Mucosa of rectum (tissue), 2 donors: ENCODE data around the gene ARSB.

Experiments used
- H3K27ac ChIP-seq, 2 donors: one replicate each; pipeline ENCODE4 v1.7.0; 2013; ENCODE audit warnings: inconsistent platforms in 2 of 2, low read depth in 2 of 2, low read length in 2 of 2
- H3K27me3 ChIP-seq, 2 donors: one replicate each; pipeline ENCODE4 v1.7.0; 2013; ENCODE audit warnings: low read length in 2 of 2; ENCODE audit not compliant: control insufficient read depth in 2 of 2, insufficient read depth in 2 of 2
- H3K36me3 ChIP-seq, 2 donors: one replicate each; pipeline ENCODE4 v1.7.0; 2013; ENCODE audit warnings: low read length in 2 of 2; ENCODE audit not compliant: control insufficient read depth in 2 of 2, insufficient read depth in 2 of 2
- H3K4me1 ChIP-seq, 2 donors: one replicate each; pipeline ENCODE4 v1.7.0; 2013; ENCODE audit warnings: low read length in 2 of 2, mild to moderate bottlenecking in 1 of 2; ENCODE audit not compliant: control insufficient read depth in 2 of 2, insufficient read depth in 2 of 2
- H3K4me3 ChIP-seq, 2 donors: one replicate each; pipeline ENCODE4 v1.7.0; 2013; ENCODE audit warnings: low read length in 2 of 2
- H3K9ac ChIP-seq, 2 donors: one replicate each; pipeline ENCODE4 v1.7.0; 2013; ENCODE audit warnings: low read length in 2 of 2, low read depth in 1 of 2, mild to moderate bottlenecking in 1 of 2
- H3K9me3 ChIP-seq, 2 donors: one replicate each; pipeline ENCODE4 v1.7.0; 2013; ENCODE audit warnings: low read length in 2 of 2; ENCODE audit not compliant: control insufficient read depth in 2 of 2
- donor health status: healthy.
- donor health status: Normal muscosa, but diverticular disease.

The ARSB gene

GRCh38 chr5:78907255-78907891 lies 77.7 kb downstream of the ARSB start:
- Histone ChIP-seq H3K4me1 (peaks cover 0 to 13% of the 10 kb centered on the region in 2 donors), H3K9me3 (no peaks in the 10 kb centered on the region), H3K36me3 (no peaks in the 10 kb centered on the region), H3K4me3 (peak overlapping the region in 1 of 2 donors; percentile 51), H3K27ac (peak overlapping the region; percentile 9 to 40), H3K27me3 (no peaks in the 10 kb centered on the region), H3K9ac (no peak overlapping the region)

DNA sequence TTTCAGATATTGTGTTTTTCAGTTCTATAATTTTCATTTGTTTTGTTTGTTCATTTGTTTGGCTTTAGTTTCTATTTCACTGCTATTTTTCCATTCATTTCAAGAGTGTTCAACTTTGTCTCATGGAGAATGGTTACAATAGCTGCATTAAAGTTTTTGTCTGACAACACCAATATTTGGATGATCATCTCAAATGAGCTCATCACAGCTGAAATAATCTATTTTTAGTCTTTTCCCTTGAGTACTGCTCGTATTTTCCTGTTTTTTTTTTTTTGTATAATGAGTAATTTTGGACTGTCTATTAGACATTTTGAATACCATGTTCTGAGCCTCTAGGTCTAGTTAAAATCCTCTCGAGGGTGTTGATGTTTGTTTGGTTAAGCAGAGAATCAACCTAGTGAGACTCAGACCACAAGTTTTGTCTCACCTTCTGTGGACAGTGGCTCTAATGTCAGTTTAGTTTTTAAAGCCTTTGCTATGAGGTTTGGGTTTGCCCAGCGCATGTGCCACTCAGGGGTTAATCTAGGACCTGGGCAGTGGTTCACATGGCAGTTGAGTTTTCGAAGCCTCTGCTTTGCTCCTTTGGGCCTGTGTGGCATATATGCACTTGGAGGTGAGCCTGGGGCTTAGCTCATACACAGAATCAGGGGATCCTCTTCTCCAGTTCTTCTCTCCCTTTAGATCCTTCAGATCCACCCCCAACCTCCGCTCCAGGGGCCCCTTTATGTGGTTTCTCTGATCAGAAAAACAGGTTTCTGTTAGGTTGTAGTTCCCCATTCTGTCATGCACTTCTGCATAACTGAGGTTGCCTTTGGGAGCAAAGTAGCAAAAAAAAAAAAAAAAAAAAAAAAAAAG lies 79.8 kb downstream of the ARSB start:
- H3K4me1 ChIP-seq: peaks cover 0 to 13% of the 10 kb centered on the region in 2 donors
- no peaks in the 10 kb centered on the region for H3K9me3 ChIP-seq
- H3K27me3 ChIP-seq: no peaks in the 10 kb centered on the region
- H3K27ac ChIP-seq: no peak overlapping the region
- no peak overlapping the region for H3K9ac ChIP-seq
- H3K4me3 ChIP-seq: no peak overlapping the region
- H3K36me3 ChIP-seq: no peaks in the 10 kb centered on the region

- H3K36me3 ChIP-seq: no peaks in the 10 kb centered on the region
- H3K4me3 ChIP-seq: no peak overlapping the region
- no peak overlapping the region for H3K27ac ChIP-seq
- peaks cover 0 to 10% of the 10 kb centered on the region in 2 donors for H3K4me1 ChIP-seq
- H3K27me3 ChIP-seq: no peaks in the 10 kb centered on the region
- H3K9ac ChIP-seq: no peak overlapping the region
- no peaks in the 10 kb centered on the region for H3K9me3 ChIP-seq
Measured at GRCh38 chr5:78903861-78904260, 81.2 kb downstream of the ARSB start.

- peaks cover 0 to 5% of the 10 kb centered on the region in 2 donors for H3K4me1 ChIP-seq
- H3K4me3 ChIP-seq: no peak overlapping the region
- no peaks in the 10 kb centered on the region for H3K9me3 ChIP-seq
- H3K27me3 ChIP-seq: no peaks in the 10 kb centered on the region
- H3K9ac ChIP-seq: no peak overlapping the region
- no peak overlapping the region for H3K27ac ChIP-seq
- no peaks in the 10 kb centered on the region for H3K36me3 ChIP-seq
Measured at GRCh38 chr5:78903353-78903752, 81.8 kb downstream of the ARSB start.

GRCh38 chr5:78899922-78900362 lies 85.2 kb downstream of the ARSB start:
- H3K36me3 ChIP-seq: no peaks in the 10 kb centered on the region
- no peaks in the 10 kb centered on the region for H3K27me3 ChIP-seq
- H3K27ac ChIP-seq: no peak overlapping the region
- H3K9me3 ChIP-seq: no peaks in the 10 kb centered on the region
- no peaks in the 10 kb centered on the region for H3K4me1 ChIP-seq
- H3K4me3 ChIP-seq: no peak overlapping the region
- H3K9ac ChIP-seq: no peak overlapping the region

DNA sequence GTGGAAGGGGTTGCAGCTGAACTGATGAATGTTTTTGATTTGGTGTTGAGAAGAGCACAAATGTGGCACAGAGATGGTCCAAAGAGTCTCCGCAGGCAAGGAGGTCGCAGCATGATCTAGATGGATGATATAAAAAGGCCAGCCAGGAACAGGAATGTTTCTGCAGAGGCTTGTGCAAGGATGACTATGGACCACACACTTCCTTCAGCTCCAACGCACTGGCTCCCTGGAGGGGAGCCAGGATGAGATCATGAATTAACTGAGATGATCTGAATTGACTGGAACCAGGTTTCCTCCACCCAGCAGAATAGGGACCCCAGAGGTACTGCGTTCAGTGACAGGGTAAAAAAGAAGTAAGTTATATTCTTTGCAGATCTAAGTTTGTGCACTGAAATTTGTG lies 89.0 kb downstream of the ARSB start:
- H3K27ac ChIP-seq: no peak overlapping the region
- no peaks in the 10 kb centered on the region for H3K9me3 ChIP-seq
- H3K9ac ChIP-seq: no peak overlapping the region
- H3K27me3 ChIP-seq: no peaks in the 10 kb centered on the region
- no peak overlapping the region for H3K4me3 ChIP-seq
- H3K4me1 ChIP-seq: peaks cover 0 to 3% of the 10 kb centered on the region in 2 donors
- H3K36me3 ChIP-seq: no peaks in the 10 kb centered on the region

GRCh38 chr5:78895616-78896015 lies 89.5 kb downstream of the ARSB start:
- no peaks in the 10 kb centered on the region for H3K27me3 ChIP-seq
- no peaks in the 10 kb centered on the region for H3K9me3 ChIP-seq
- H3K9ac ChIP-seq: no peak overlapping the region
- no peak overlapping the region for H3K4me3 ChIP-seq
- peaks cover 0 to 3% of the 10 kb centered on the region in 2 donors for H3K4me1 ChIP-seq
- no peaks in the 10 kb centered on the region for H3K36me3 ChIP-seq
- no peak overlapping the region for H3K27ac ChIP-seq

DNA sequence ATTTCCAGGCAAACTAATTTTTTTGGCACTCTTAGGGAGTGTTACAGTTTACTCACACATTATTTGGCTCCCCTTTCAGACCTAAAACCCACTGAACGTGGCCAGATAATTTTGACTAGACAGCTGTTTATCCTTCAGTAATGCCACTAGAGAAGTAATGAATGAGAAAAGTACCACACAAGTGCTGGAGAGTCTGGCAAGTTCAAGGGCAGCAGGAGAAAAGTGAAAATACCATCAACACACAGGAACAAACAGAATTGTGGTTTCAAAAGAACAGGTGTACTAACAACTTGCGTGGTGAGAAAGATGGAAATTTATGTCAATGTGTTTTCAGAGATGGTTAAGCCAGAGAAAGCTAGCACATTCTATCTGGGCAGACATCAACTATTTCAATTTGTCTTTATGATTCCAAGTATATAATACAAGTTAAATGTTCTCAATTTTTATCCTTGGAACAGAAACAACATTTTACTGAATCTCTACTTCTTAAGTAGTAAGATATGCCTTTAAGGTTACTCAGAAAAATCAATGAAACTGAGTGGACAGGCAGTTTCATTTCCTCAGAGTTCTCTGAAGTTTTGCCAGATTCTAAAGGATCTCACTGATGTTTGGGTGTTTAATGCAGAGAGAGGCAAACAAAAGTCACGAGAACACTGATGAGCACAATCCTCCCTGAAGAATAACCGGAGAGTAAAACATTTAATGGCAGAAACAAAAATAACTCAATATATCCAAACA lies 91.0 kb downstream of the ARSB start:
- H3K36me3 ChIP-seq: no peaks in the 10 kb centered on the region
- H3K9ac ChIP-seq: no peak overlapping the region
- H3K9me3 ChIP-seq: no peaks in the 10 kb centered on the region
- H3K4me3 ChIP-seq: no peak overlapping the region
- H3K4me1 ChIP-seq: peaks cover 0 to 3% of the 10 kb centered on the region in 2 donors
- no peak overlapping the region for H3K27ac ChIP-seq
- no peaks in the 10 kb centered on the region for H3K27me3 ChIP-seq

GRCh38 chr5:78890667-78891379 lies 94.3 kb downstream of the ARSB start:
- Histone ChIP-seq H3K27me3 (no peaks in the 10 kb centered on the region), H3K4me1 (peaks cover 0 to 3% of the 10 kb centered on the region in 2 donors), H3K4me3 (no peak overlapping the region), H3K27ac (no peak overlapping the region), H3K36me3 (no peaks in the 10 kb centered on the region), H3K9ac (no peak overlapping the region), H3K9me3 (no peaks in the 10 kb centered on the region)
